H1 (cell line): ENCODE data around the gene ANGPTL4. TPM values are rescaled to one million over a fixed set of nuclear protein-coding genes. Genes with fewer than 3 reads are reported as not detected.

Experiments
- CBX5 ChIP-seq: fragments of 300-800, 300-1000 bp; sonication (generic); IDR thresholded peaks from 2 replicates; pipeline ENCODE4 v1.7.1; 2016; ENCODE audit warnings: antibody characterized with exemption, low read length, low read depth
- RNF2 ChIP-seq: fragments of 200-900, 300-1000 bp; sonication (generic); IDR thresholded peaks from 2 replicates; pipeline ENCODE4 v1.7.1; 2016; ENCODE audit warnings: borderline replicate concordance, low read depth, mild to moderate bottlenecking, antibody characterized with exemption, low read length; ENCODE audit not compliant: poor library complexity, severe bottlenecking; ENCODE audit errors: missing control alignments
- TBP ChIP-seq: IDR thresholded peaks from 2 replicates; pipeline ENCODE4 v1.6.1; 2011; ENCODE audit warnings: low read depth, low read length, improper control_type of control experiment
- polyA plus RNA-seq, 7 experiments: library from polyadenylated mRNA; depleted of rRNA in 3 of 7; stranded (reverse) in 5 of 7; unstranded in 2 of 7; fragments of >200 nt in 5 of 7; fragments of 200-250 nt in 2 of 7; gene quantifications; 1 replicate in 5 of 7; 2 replicates in 1 of 7; 4 replicates in 1 of 7; pipeline versions ENCODE4 v1.2.1 to v1.2.3, GENCODE V29; 2011 to 2013; ENCODE audit warnings: missing spikeins in 2 of 7, mixed read lengths in 2 of 7
- total RNA-seq: library from RNA; stranded (reverse); fragmentation: NEBNext Ultra II Directional; extraction: Animal tissue kit (Norgen Biotek cat#: 25700); gene quantifications from 2 replicates; pipeline ENCODE4 v1.2.1, GENCODE V29; 2021

ANGPTL4 gene
- total and polyA plus RNA-seq, 2 of the 8 experiments (the other 6 are each of a cell fraction or from before 2014, with no cell fraction given), result 2.3 to 6.5 TPM

- TF ChIP-seq RNF2 (no peak), TBP (no peak), CBX5 (no peak)
- TF ChIP-seq, all 59 proteins: peak for 0
These were observed 3.8 kb upstream of the ANGPTL4 start (continued) for GRCh38 chr19:8360196-8360595.
